Liver (tissue), 3 donors: ENCODE results near the gene NELFCD.

Experiments
- CTCF ChIP-seq: fragments of 150-350 bp; IDR thresholded peaks from 2 replicates; pipeline ENCODE4 v1.5.1; 2017; ENCODE audit warnings: improper control_type of control experiment, low read depth, low read length; ENCODE audit not compliant: missing input control
- EGR1 ChIP-seq, 2 donors: IDR thresholded peaks; 2 replicates each; pipeline ENCODE4 v1.6.1; 2016 to 2018; ENCODE audit warnings: antibody characterized with exemption in 2 of 2, low read depth in 2 of 2
- FOXA1 ChIP-seq: IDR thresholded peaks from 2 replicates; pipeline ENCODE4 v1.6.1; 2016; ENCODE audit warnings: antibody characterized with exemption
- MAX ChIP-seq: IDR thresholded peaks from 2 replicates; pipeline ENCODE4 v1.6.1; 2016; ENCODE audit warnings: antibody characterized with exemption
- RAD21 ChIP-seq, 2 donors: IDR thresholded peaks; 2 replicates each; pipeline ENCODE4 v1.6.1; 2016; ENCODE audit warnings: antibody characterized with exemption in 2 of 2, mild to moderate bottlenecking in 2 of 2
- REST ChIP-seq: IDR thresholded peaks from 2 replicates; pipeline ENCODE4 v1.6.1; 2016; ENCODE audit warnings: antibody characterized with exemption, mild to moderate bottlenecking
- SP1 ChIP-seq: IDR thresholded peaks from 2 replicates; pipeline ENCODE4 v1.6.1; 2018; ENCODE audit warnings: antibody characterized with exemption, mild to moderate bottlenecking
- TAF1 ChIP-seq: conservative IDR thresholded peaks from 2 replicates; pipeline ENCODE4 v1.6.1; 2016; ENCODE audit warnings: antibody characterized with exemption, mild to moderate bottlenecking
- YY1 ChIP-seq: IDR thresholded peaks from 2 replicates; pipeline ENCODE4 v1.6.1; 2016; ENCODE audit warnings: antibody characterized with exemption, mild to moderate bottlenecking
- TF ChIP-seq, protein P1 (sequence below): IDR thresholded peaks from 2 replicates; pipeline ENCODE4 v1.6.1; 2016; ENCODE audit warnings: antibody characterized with exemption
- TF ChIP-seq, protein P2 (sequence below): IDR thresholded peaks from 2 replicates; pipeline ENCODE4 v1.6.1; 2016; ENCODE audit warnings: antibody characterized with exemption
- donor health status: healthy.
- donor health status: healthy.

- TF ChIP-seq, protein P1, sequence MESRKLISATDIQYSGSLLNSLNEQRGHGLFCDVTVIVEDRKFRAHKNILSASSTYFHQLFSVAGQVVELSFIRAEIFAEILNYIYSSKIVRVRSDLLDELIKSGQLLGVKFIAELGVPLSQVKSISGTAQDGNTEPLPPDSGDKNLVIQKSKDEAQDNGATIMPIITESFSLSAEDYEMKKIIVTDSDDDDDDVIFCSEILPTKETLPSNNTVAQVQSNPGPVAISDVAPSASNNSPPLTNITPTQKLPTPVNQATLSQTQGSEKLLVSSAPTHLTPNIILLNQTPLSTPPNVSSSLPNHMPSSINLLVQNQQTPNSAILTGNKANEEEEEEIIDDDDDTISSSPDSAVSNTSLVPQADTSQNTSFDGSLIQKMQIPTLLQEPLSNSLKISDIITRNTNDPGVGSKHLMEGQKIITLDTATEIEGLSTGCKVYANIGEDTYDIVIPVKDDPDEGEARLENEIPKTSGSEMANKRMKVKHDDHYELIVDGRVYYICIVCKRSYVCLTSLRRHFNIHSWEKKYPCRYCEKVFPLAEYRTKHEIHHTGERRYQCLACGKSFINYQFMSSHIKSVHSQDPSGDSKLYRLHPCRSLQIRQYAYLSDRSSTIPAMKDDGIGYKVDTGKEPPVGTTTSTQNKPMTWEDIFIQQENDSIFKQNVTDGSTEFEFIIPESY: no peak
- TF ChIP-seq CTCF: no peak
- no peak for TF ChIP-seq MAX
- no peak for TF ChIP-seq RAD21 (IDR thresholded peaks at IDR 0.05)
- TF ChIP-seq SP1: no peak
- no peak for TF ChIP-seq YY1
- TF ChIP-seq, protein P2, sequence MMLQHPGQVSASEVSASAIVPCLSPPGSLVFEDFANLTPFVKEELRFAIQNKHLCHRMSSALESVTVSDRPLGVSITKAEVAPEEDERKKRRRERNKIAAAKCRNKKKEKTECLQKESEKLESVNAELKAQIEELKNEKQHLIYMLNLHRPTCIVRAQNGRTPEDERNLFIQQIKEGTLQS: no peak
- TF ChIP-seq REST: no peak
- TF ChIP-seq TAF1: no peak
- no peak for TF ChIP-seq EGR1 (IDR thresholded peaks at IDR 0.05; ENCODE audit: low read depth in 2 of 2)
- TF ChIP-seq FOXA1: no peak
These were observed 38.5 kb upstream of the NELFCD start for GRCh38 chr20:58942549-58942948.
